H1 (cell line): ENCODE data around the gene DBNL. TPM values are rescaled to one million over a fixed set of nuclear protein-coding genes. Genes with fewer than 3 reads are reported as not detected.

Experiments
- MAFK ChIP-seq: IDR thresholded peaks from 2 replicates; pipeline ENCODE4 v1.6.1; 2012; ENCODE audit warnings: low read depth, mild to moderate bottlenecking, improper control_type of control experiment, low read length
- NANOG ChIP-seq: IDR thresholded peaks from 2 replicates; pipeline ENCODE4 v1.6.1; 2011; ENCODE audit warnings: low read length, low read depth, mild to moderate bottlenecking, inconsistent platforms; ENCODE audit not compliant: insufficient read depth, poor library complexity, severe bottlenecking
- YY1 ChIP-seq: IDR thresholded peaks from 2 replicates; pipeline ENCODE4 v1.6.1; 2011; ENCODE audit warnings: low read depth, mild to moderate bottlenecking, low read length
- polyA plus RNA-seq, 7 experiments: library from polyadenylated mRNA; depleted of rRNA in 3 of 7; stranded (reverse) in 5 of 7; unstranded in 2 of 7; fragments of >200 nt in 5 of 7; fragments of 200-250 nt in 2 of 7; gene quantifications; 1 replicate in 5 of 7; 2 replicates in 1 of 7; 4 replicates in 1 of 7; pipeline versions ENCODE4 v1.2.1 to v1.2.3, GENCODE V29; 2011 to 2013; ENCODE audit warnings: missing spikeins in 2 of 7, mixed read lengths in 2 of 7
- total RNA-seq: library from RNA; stranded (reverse); fragmentation: NEBNext Ultra II Directional; extraction: Animal tissue kit (Norgen Biotek cat#: 25700); gene quantifications from 2 replicates; pipeline ENCODE4 v1.2.1, GENCODE V29; 2021
- TF ChIP-seq, protein P1 (sequence below): fragments of 300-600 bp; sonication (generic); IDR thresholded peaks from 2 replicates; pipeline ENCODE4 v1.7.1; 2012; ENCODE audit warnings: low read length, moderate library complexity, mild to moderate bottlenecking, inconsistent platforms; ENCODE audit not compliant: insufficient replicate concordance
- TF ChIP-seq, protein P2 (sequence below), 3 experiments: IDR thresholded peaks; 1 replicate in 2 of 3; 2 replicates in 1 of 3; pipeline versions ENCODE4 v1.5.1 to v1.6.1; 2011; ENCODE audit warnings: low read length in 3 of 3, mild to moderate bottlenecking in 3 of 3, inconsistent platforms in 2 of 3, low read depth in 1 of 3, moderate library complexity in 1 of 3; ENCODE audit not compliant: insufficient read depth in 1 of 3; ENCODE audit errors: control extremely low read depth in 1 of 3

Gene DBNL
- total and polyA plus RNA-seq, 2 of the 8 experiments (the other 6 are each of a cell fraction or from before 2014, with no cell fraction given), result 30.9 to 56.6 TPM

- TF ChIP-seq, protein P1, sequence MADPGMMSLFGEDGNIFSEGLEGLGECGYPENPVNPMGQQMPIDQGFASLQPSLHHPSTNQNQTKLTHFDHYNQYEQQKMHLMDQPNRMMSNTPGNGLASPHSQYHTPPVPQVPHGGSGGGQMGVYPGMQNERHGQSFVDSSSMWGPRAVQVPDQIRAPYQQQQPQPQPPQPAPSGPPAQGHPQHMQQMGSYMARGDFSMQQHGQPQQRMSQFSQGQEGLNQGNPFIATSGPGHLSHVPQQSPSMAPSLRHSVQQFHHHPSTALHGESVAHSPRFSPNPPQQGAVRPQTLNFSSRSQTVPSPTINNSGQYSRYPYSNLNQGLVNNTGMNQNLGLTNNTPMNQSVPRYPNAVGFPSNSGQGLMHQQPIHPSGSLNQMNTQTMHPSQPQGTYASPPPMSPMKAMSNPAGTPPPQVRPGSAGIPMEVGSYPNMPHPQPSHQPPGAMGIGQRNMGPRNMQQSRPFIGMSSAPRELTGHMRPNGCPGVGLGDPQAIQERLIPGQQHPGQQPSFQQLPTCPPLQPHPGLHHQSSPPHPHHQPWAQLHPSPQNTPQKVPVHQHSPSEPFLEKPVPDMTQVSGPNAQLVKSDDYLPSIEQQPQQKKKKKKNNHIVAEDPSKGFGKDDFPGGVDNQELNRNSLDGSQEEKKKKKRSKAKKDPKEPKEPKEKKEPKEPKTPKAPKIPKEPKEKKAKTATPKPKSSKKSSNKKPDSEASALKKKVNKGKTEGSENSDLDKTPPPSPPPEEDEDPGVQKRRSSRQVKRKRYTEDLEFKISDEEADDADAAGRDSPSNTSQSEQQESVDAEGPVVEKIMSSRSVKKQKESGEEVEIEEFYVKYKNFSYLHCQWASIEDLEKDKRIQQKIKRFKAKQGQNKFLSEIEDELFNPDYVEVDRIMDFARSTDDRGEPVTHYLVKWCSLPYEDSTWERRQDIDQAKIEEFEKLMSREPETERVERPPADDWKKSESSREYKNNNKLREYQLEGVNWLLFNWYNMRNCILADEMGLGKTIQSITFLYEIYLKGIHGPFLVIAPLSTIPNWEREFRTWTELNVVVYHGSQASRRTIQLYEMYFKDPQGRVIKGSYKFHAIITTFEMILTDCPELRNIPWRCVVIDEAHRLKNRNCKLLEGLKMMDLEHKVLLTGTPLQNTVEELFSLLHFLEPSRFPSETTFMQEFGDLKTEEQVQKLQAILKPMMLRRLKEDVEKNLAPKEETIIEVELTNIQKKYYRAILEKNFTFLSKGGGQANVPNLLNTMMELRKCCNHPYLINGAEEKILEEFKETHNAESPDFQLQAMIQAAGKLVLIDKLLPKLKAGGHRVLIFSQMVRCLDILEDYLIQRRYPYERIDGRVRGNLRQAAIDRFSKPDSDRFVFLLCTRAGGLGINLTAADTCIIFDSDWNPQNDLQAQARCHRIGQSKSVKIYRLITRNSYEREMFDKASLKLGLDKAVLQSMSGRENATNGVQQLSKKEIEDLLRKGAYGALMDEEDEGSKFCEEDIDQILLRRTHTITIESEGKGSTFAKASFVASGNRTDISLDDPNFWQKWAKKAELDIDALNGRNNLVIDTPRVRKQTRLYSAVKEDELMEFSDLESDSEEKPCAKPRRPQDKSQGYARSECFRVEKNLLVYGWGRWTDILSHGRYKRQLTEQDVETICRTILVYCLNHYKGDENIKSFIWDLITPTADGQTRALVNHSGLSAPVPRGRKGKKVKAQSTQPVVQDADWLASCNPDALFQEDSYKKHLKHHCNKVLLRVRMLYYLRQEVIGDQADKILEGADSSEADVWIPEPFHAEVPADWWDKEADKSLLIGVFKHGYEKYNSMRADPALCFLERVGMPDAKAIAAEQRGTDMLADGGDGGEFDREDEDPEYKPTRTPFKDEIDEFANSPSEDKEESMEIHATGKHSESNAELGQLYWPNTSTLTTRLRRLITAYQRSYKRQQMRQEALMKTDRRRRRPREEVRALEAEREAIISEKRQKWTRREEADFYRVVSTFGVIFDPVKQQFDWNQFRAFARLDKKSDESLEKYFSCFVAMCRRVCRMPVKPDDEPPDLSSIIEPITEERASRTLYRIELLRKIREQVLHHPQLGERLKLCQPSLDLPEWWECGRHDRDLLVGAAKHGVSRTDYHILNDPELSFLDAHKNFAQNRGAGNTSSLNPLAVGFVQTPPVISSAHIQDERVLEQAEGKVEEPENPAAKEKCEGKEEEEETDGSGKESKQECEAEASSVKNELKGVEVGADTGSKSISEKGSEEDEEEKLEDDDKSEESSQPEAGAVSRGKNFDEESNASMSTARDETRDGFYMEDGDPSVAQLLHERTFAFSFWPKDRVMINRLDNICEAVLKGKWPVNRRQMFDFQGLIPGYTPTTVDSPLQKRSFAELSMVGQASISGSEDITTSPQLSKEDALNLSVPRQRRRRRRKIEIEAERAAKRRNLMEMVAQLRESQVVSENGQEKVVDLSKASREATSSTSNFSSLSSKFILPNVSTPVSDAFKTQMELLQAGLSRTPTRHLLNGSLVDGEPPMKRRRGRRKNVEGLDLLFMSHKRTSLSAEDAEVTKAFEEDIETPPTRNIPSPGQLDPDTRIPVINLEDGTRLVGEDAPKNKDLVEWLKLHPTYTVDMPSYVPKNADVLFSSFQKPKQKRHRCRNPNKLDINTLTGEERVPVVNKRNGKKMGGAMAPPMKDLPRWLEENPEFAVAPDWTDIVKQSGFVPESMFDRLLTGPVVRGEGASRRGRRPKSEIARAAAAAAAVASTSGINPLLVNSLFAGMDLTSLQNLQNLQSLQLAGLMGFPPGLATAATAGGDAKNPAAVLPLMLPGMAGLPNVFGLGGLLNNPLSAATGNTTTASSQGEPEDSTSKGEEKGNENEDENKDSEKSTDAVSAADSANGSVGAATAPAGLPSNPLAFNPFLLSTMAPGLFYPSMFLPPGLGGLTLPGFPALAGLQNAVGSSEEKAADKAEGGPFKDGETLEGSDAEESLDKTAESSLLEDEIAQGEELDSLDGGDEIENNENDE, result no peak
- TF ChIP-seq, protein P2, sequence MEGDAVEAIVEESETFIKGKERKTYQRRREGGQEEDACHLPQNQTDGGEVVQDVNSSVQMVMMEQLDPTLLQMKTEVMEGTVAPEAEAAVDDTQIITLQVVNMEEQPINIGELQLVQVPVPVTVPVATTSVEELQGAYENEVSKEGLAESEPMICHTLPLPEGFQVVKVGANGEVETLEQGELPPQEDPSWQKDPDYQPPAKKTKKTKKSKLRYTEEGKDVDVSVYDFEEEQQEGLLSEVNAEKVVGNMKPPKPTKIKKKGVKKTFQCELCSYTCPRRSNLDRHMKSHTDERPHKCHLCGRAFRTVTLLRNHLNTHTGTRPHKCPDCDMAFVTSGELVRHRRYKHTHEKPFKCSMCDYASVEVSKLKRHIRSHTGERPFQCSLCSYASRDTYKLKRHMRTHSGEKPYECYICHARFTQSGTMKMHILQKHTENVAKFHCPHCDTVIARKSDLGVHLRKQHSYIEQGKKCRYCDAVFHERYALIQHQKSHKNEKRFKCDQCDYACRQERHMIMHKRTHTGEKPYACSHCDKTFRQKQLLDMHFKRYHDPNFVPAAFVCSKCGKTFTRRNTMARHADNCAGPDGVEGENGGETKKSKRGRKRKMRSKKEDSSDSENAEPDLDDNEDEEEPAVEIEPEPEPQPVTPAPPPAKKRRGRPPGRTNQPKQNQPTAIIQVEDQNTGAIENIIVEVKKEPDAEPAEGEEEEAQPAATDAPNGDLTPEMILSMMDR (IDR thresholded peaks at IDR 0.05; ENCODE audit: control extremely low read depth in 1 of 3, insufficient read depth in 1 of 3, low read depth in 1 of 3, low read length in 3 of 3), result peak in 2 of 3 experiments; percentile 13 to 19; a peak in 2 of 4 replicates
- TF ChIP-seq NANOG, result no peak
- TF ChIP-seq MAFK, result no peak
- TF ChIP-seq YY1, result peak; percentile 45; the same call in 1 of the 2 replicates
Observed at GRCh38 chr7:44103923-44104859, 59.7 kb downstream of the DBNL start, which contains the start of gene AEBP1 (continued).
